ENCODE data around the gene RNU6-1.

- no peak for TF ChIP-seq POLR2A (IDR thresholded peaks at IDR 0.05; ENCODE audit: low read length)
- no peak for TF ChIP-seq GATA1 (IDR thresholded peaks at IDR 0.05; ENCODE audit: low read depth, low read length)
These were observed 40.9 kb upstream of the RNU6-1 start for GRCh38 chr15:67880651-67881182.
